Spleen (tissue), 7 donors: ENCODE measurements around the gene GRK3.

Experiments used
- POLR2A ChIP-seq, 3 donors: fragments of 450-650 bp; IDR thresholded peaks; one replicate each; pipeline ENCODE4 v1.5.1; 2017; ENCODE audit warnings: antibody characterized with exemption in 3 of 3, mild to moderate bottlenecking in 1 of 3
- POLR2AphosphoS5 ChIP-seq, 3 donors: sonication (generic); formaldehyde crosslinking; IDR thresholded peaks; one replicate each; pipeline ENCODE4 v1.5.1; 2017; ENCODE audit warnings: antibody characterized with exemption in 3 of 3
- TF ChIP-seq, protein P1 (sequence below), 11 experiments: fragments of 200-600 bp in 7 of 11; fragments of 450-650 bp in 4 of 11; sonication (generic) in 4 of 11; IDR thresholded peaks in 8 of 11; conservative IDR thresholded peaks in 3 of 11; 1 replicate in 7 of 11; 2 replicates in 4 of 11; pipeline versions ENCODE4 v1.4.0 to v1.8.0; 2016 to 2021; ENCODE audit warnings: antibody characterized with exemption in 11 of 11, inconsistent platforms in 4 of 11, mild to moderate bottlenecking in 1 of 11
- donor health status: DM: no; HTN: no; CAD: no; lungs with moderate emphysema.
- donor health status: DM: no; HTN: no; CAD: no.
- donor health status: DM: no; HTN: no; CAD: no.

DNA sequence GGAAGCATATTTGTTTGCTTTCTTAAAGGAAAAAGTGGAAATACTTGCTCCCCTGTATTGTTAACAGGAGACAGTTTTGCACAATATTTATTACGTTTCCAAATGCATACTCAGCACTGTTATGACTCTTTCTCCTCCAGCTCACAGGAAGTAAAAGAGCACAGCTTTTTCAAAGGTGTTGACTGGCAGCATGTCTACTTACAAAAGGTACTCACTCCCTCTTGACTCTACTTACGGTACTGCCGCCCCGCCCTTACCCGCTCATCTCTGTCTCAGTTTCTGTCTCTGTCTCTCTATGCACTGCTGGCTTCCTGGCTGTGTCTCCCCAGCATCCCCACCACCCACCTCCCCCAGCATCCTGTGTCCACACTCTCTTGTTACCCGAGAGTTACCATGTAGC lies 145.3 kb downstream of the GRK3 start:
- TF ChIP-seq POLR2AphosphoS5 (IDR thresholded peaks at IDR 0.05) (no peak), POLR2A (IDR thresholded peaks at IDR 0.05) (no peak)
- TF ChIP-seq, protein P1, sequence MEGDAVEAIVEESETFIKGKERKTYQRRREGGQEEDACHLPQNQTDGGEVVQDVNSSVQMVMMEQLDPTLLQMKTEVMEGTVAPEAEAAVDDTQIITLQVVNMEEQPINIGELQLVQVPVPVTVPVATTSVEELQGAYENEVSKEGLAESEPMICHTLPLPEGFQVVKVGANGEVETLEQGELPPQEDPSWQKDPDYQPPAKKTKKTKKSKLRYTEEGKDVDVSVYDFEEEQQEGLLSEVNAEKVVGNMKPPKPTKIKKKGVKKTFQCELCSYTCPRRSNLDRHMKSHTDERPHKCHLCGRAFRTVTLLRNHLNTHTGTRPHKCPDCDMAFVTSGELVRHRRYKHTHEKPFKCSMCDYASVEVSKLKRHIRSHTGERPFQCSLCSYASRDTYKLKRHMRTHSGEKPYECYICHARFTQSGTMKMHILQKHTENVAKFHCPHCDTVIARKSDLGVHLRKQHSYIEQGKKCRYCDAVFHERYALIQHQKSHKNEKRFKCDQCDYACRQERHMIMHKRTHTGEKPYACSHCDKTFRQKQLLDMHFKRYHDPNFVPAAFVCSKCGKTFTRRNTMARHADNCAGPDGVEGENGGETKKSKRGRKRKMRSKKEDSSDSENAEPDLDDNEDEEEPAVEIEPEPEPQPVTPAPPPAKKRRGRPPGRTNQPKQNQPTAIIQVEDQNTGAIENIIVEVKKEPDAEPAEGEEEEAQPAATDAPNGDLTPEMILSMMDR (IDR thresholded peaks at IDR 0.05 in 8 of 11, conservative IDR thresholded peaks at IDR 0.05 in 3 of 11): no peak
